Psoas muscle (tissue), 8 donors: ENCODE data around the gene ZNF622. TPM values are rescaled to one million over a fixed set of nuclear protein-coding genes. Genes with fewer than 3 reads are reported as not detected.

Source experiments
- ATAC-seq, 4 donors: fragments of 200-7000 bp; cut with Tn5 transposase; one replicate each; pipeline ENCODE4 v1.9.1; 2020; ENCODE audit warnings: moderate library complexity in 3 of 4, mild to moderate bottlenecking in 2 of 4
- DNase-seq, 2 donors: peaks; one replicate each; pipeline ENCODE4 v3.0.0-alpha.2; 2020
- H3K27ac ChIP-seq: fragments of 200-600 bp; one replicate; pipeline ENCODE4 v1.8.0; 2022
- H3K27me3 ChIP-seq, 3 donors: fragments of 200-600 bp in 1 of 3; one replicate each; pipeline versions ENCODE4 v1.6.1 to v1.8.0; 2013 to 2022; ENCODE audit warnings: low read length in 2 of 3, mild to moderate bottlenecking in 2 of 3, moderate library complexity in 1 of 3; ENCODE audit not compliant: insufficient read depth in 3 of 3
- H3K36me3 ChIP-seq, 2 donors: fragments of 200-600 bp in 1 of 2; one replicate each; pipeline versions ENCODE4 v1.6.1 to v1.8.0; 2013 to 2022; ENCODE audit warnings: low read depth in 1 of 2, mild to moderate bottlenecking in 1 of 2, moderate library complexity in 1 of 2; ENCODE audit not compliant: insufficient read depth in 1 of 2
- H3K4me1 ChIP-seq: fragments of 200-600 bp; one replicate; pipeline ENCODE4 v1.8.0; 2022
- H3K4me3 ChIP-seq: fragments of 200-600 bp; one replicate; pipeline ENCODE4 v1.8.0; 2022; ENCODE audit warnings: mild to moderate bottlenecking
- H3K9me3 ChIP-seq: fragments of 200-600 bp; one replicate; pipeline ENCODE4 v1.8.0; 2022
- CTCF ChIP-seq: fragments of 200-600 bp; IDR thresholded peaks from one replicate; pipeline ENCODE4 v1.8.0; 2022; ENCODE audit warnings: antibody characterized with exemption
- whole genome bisulfite sequencing, 3 donors: extraction: QIAGEN DNeasy Blood & Tissue Kit; methylation state at CpG; one replicate each; pipeline versions ENCODE4 v1.1.6 to v1.1.7; 2013; 5-methylcytosine and 5-hydroxymethylcytosine counted together
- intact Hi-C, 2 donors: fragments of 100-400 bp; cut with DNase I; formaldehyde crosslinking; loops; one replicate each; pipeline versions ENCODE4 v1.11.0 to v1.14.2; 2022
- polyA plus RNA-seq, 3 donors: library from polyadenylated mRNA; stranded (reverse); fragments of 200-250 nt; gene quantifications; one replicate each; pipeline ENCODE4 v1.2.3, GENCODE V29; 2013
- total RNA-seq, 4 donors: library from RNA; stranded (reverse); fragmentation: NEBNext Ultra II Directional in 2 of 4; extraction: Animal tissue kit (Norgen Biotek cat#: 25700) in 2 of 4; gene quantifications; one replicate each; pipeline versions ENCODE4 v1.2.1 to v1.2.4, GENCODE V29; 2021 to 2023
- donor health status: healthy with polysubstance abuse.
- donor health status: DM: no; HTN: no; CAD: no; lungs with moderate emphysema.
- donor health status: Bipolar disorder and iron deficiency.
- donor health status: healthy.
- donor health status: DM: yes; HTN: yes; CAD: no.
- donor health status: DM: no; HTN: no; CAD: no.
- donor health status: DM: no; HTN: no; CAD: no.
- donor health status: DM: yes; HTN: yes; CAD: no.

ZNF622 gene
- total and polyA plus RNA-seq, 7 donors: 11.8 to 142 (median 43.5) TPM

DNA sequence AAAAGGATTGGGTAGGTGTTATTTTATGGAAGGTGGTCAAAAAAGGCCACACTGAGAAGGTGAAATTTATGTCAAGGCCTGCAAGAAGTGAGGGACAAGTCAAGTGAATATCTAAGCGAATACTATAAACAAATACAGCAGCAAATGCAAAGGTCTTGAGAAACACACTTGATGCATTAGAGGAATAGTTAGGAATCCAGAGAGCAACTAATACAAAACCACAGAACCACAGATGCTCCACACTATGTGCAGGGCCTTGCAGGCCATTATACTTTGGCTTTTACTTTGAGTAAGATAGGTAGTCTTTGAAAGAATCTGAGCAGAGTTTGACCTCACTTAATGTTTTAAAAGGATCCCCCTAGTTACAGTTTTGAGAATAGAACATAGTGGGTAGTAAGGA is 4.6 kb downstream of the ZNF622 start:
- intact Hi-C loops: loop anchor here in 1 of 2 donors (10.0 kb wide), 1 partner anchor 744 kb away; no protein-coding TSS in a partner anchor
- 94 to 100% (median 97%) methylated on average over 1 of the region's 1 CpG for WGBS, 3 donors
- H3K4me1 ChIP-seq: peaks cover 84% of the 10 kb centered on the region

GRCh38 chr5:16459451-16459850 is 6.1 kb downstream of the ZNF622 start:
- DNase-seq (no peak), ATAC-seq (peak in 2 of 4 donors; percentile 32 to 62)
- Histone ChIP-seq H3K27ac (no peak overlapping the region), H3K36me3 (peaks cover 12 to 61% of the 10 kb centered on the region in 2 donors), H3K4me1 (peaks cover 90% of the 10 kb centered on the region), H3K4me3 (no peak overlapping the region), H3K27me3 (no peaks in the 10 kb centered on the region), H3K9me3 (no peaks in the 10 kb centered on the region)
- no peak for TF ChIP-seq CTCF
- intact Hi-C loops: loop anchor here in 1 of 2 donors (10.0 kb wide), 1 partner anchor 295 kb away; no protein-coding TSS in a partner anchor

More for the DNA sequence above, 4.6 kb downstream of the ZNF622 start:
- H3K27me3 ChIP-seq: no peaks in the 10 kb centered on the region
- H3K9me3 ChIP-seq: no peaks in the 10 kb centered on the region
- no peak for TF ChIP-seq CTCF
- ATAC-seq (no peak), DNase-seq (no peak)
- H3K4me3 ChIP-seq: peak overlapping the region; percentile 11
- peaks cover 12 to 61% of the 10 kb centered on the region in 2 donors for H3K36me3 ChIP-seq
- peak overlapping the region; percentile 24 for H3K27ac ChIP-seq

- no peak for ATAC-seq
- Histone ChIP-seq H3K27me3 (no peaks in the 10 kb centered on the region), H3K36me3 (peaks cover 12 to 54% of the 10 kb centered on the region in 2 donors), H3K4me1 (peaks cover 74% of the 10 kb centered on the region), H3K27ac (peak overlapping the region; percentile 47), H3K4me3 (no peak overlapping the region), H3K9me3 (no peaks in the 10 kb centered on the region)
- 59 to 83% (median 62%) methylated on average over 1 of the region's 1 CpG for WGBS, 3 donors
- intact Hi-C loops: loop anchor here in 1 of 2 donors (10.0 kb wide), 1 partner anchor 293 kb away; no protein-coding TSS in a partner anchor
- TF ChIP-seq CTCF: no peak
- DNase-seq: no peak
Measured at GRCh38 chr5:16457853-16458252, 7.7 kb downstream of the ZNF622 start.

- DNase-seq (no peak), ATAC-seq (peak in 3 of 4 donors; percentile 20 to 68 (median 66))
- Histone ChIP-seq H3K27me3 (no peaks in the 10 kb centered on the region), H3K36me3 (peaks cover 9 to 54% of the 10 kb centered on the region in 2 donors), H3K27ac (peak overlapping the region; percentile 47), H3K4me3 (no peak overlapping the region), H3K9me3 (no peaks in the 10 kb centered on the region), H3K4me1 (peaks cover 70% of the 10 kb centered on the region)
- 35 to 53% (median 36%) methylated on average over 3 of the region's 3 CpGs for WGBS, 3 donors
- TF ChIP-seq CTCF: peak; percentile 24
- intact Hi-C loops: loop anchor here in 1 of 2 donors (10.0 kb wide), 1 partner anchor 293 kb away; no protein-coding TSS in a partner anchor
Measured at GRCh38 chr5:16457451-16457850, 8.1 kb downstream of the ZNF622 start.
